ENCODE measurements around the gene GJB4.

The GJB4 gene

GRCh38 chr1:34736692-34737091 is 22.8 kb upstream of the GJB4 start:
- no peak for TF ChIP-seq TEAD4 (IDR thresholded peaks at IDR 0.05)
- no peak for TF ChIP-seq CREB1 (IDR thresholded peaks at IDR 0.05; ENCODE audit: low read depth)
- TF ChIP-seq TAF1 (IDR thresholded peaks at IDR 0.05; ENCODE audit: low read depth) = no peak
- TF ChIP-seq, protein P1, sequence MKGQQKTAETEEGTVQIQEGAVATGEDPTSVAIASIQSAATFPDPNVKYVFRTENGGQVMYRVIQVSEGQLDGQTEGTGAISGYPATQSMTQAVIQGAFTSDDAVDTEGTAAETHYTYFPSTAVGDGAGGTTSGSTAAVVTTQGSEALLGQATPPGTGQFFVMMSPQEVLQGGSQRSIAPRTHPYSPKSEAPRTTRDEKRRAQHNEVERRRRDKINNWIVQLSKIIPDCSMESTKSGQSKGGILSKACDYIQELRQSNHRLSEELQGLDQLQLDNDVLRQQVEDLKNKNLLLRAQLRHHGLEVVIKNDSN (IDR thresholded peaks at IDR 0.05) = no peak
- TF ChIP-seq NFIC (IDR thresholded peaks at IDR 0.05) = no peak
- TF ChIP-seq YY1 (IDR thresholded peaks at IDR 0.05; ENCODE audit: low read depth) = no peak
- no peak for TF ChIP-seq TCF12 (IDR thresholded peaks at IDR 0.05; ENCODE audit: low read depth)
- TF ChIP-seq EP300 (IDR thresholded peaks at IDR 0.05; ENCODE audit: borderline replicate concordance) = no peak
- TF ChIP-seq RAD21 (IDR thresholded peaks at IDR 0.05; ENCODE audit: low read depth) = no peak
- no peak for TF ChIP-seq FOXM1 (IDR thresholded peaks at IDR 0.05; ENCODE audit: borderline replicate concordance, low read depth)
- TF ChIP-seq CEBPB (IDR thresholded peaks at IDR 0.05) = no peak
- TF ChIP-seq, protein P2, sequence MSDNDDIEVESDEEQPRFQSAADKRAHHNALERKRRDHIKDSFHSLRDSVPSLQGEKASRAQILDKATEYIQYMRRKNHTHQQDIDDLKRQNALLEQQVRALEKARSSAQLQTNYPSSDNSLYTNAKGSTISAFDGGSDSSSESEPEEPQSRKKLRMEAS (IDR thresholded peaks at IDR 0.05) = no peak
- no peak for TF ChIP-seq ZBTB7A (IDR thresholded peaks at IDR 0.05; ENCODE audit: low read depth)

- TF ChIP-seq TEAD4 (IDR thresholded peaks at IDR 0.05) = no peak
- no peak for TF ChIP-seq FOXM1 (IDR thresholded peaks at IDR 0.05; ENCODE audit: borderline replicate concordance, low read depth)
- TF ChIP-seq TCF12 (IDR thresholded peaks at IDR 0.05; ENCODE audit: low read depth) = no peak
- TF ChIP-seq RAD21 (IDR thresholded peaks at IDR 0.05; ENCODE audit: low read depth) = no peak
- TF ChIP-seq, protein P2 (IDR thresholded peaks at IDR 0.05) = no peak
- TF ChIP-seq EGR1 (IDR thresholded peaks at IDR 0.05) = no peak
- no peak for TF ChIP-seq REST (IDR thresholded peaks at IDR 0.05; ENCODE audit: low read depth)
- no peak for TF ChIP-seq ZBTB7A (IDR thresholded peaks at IDR 0.05; ENCODE audit: low read depth)
Observed at GRCh38 chr1:34739613-34740012, 19.9 kb upstream of the GJB4 start.

DNA sequence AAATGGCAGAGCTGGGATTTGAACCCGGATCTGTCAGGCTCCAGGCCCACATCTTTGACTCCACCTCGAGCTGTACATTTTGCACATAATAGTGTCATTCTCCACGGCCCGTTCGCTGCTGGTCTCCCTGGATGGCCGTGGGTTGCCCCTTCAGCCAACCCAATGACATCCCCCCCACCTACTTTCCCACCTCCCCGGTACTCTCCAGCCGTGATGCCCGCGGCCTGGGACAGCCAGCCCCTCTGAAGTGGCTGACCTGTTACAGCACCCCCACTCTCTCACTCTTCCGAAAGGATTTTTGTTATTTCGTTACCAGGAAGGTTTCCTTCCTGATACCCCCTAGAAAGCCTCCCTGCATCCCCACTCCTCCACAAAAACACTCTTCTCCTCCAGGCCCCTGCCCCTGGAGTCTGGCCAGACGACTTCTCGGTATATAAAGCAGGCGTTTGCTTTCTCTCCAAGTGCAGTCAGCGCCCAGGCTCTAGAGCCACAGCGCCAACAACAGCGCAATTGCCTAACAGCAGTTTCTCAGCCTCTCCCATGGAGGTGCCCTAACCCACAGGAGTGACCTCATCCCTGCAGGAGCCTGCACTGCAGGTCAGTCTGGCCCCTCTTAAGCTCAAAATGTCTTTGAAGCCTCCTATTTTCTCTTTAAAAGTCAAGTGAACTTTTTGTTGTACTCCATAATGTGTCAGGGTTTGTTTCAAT is 19.2 kb upstream of the GJB4 start:
- TF ChIP-seq FOXM1 (IDR thresholded peaks at IDR 0.05; ENCODE audit: borderline replicate concordance, low read depth) = no peak

DNA sequence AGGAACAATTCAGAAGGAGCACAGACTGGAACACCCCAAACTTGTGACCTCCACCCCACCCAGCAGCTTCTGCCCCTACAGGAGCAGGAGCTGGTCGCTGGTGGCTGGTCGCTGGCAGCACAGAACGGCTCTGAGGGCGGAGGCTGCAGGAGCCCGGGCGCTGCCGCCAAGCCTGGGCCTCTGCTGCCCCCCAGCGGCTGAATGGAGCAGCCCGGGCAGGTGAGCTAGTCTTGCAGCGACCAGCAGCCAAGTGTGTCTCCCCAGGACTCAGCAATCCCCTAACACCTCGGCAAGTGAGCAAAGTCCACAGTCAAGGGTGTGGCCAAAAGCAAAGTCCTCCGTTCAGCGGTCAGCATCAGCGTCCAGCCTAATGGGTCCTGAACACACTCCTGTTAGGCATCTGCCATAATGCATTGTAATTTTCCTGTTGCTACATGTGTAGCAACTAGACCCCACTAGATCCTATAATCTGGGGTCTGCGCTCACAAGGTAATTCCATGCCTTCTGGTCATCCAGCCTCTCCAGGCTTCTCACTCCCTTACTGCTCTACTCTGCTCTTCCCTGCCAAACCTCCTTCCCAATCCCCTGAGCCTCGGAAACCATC is 16.8 kb upstream of the GJB4 start:
- TF ChIP-seq RAD21 (IDR thresholded peaks at IDR 0.05; ENCODE audit: low read depth) (peak; percentile 92), TEAD4 (IDR thresholded peaks at IDR 0.05) (no peak)

GRCh38 chr1:34743775-34744174 is 15.8 kb upstream of the GJB4 start:
- TF ChIP-seq FOXM1 (IDR thresholded peaks at IDR 0.05; ENCODE audit: borderline replicate concordance, low read depth) (no peak), CEBPB (IDR thresholded peaks at IDR 0.05) (no peak), RAD21 (IDR thresholded peaks at IDR 0.05; ENCODE audit: low read depth) (no peak), REST (IDR thresholded peaks at IDR 0.05; ENCODE audit: low read depth) (no peak), NFIC (IDR thresholded peaks at IDR 0.05) (no peak), ZBTB7A (IDR thresholded peaks at IDR 0.05; ENCODE audit: low read depth) (no peak), TEAD4 (IDR thresholded peaks at IDR 0.05) (no peak), CREB1 (IDR thresholded peaks at IDR 0.05; ENCODE audit: low read depth) (no peak), TAF1 (IDR thresholded peaks at IDR 0.05; ENCODE audit: low read depth) (no peak), EP300 (IDR thresholded peaks at IDR 0.05; ENCODE audit: borderline replicate concordance) (no peak), EGR1 (IDR thresholded peaks at IDR 0.05) (no peak), TCF12 (IDR thresholded peaks at IDR 0.05; ENCODE audit: low read depth) (no peak), YY1 (IDR thresholded peaks at IDR 0.05; ENCODE audit: low read depth) (no peak)
- TF ChIP-seq, protein P2 (IDR thresholded peaks at IDR 0.05) = no peak
- TF ChIP-seq, protein P1 (IDR thresholded peaks at IDR 0.05) = no peak

DNA sequence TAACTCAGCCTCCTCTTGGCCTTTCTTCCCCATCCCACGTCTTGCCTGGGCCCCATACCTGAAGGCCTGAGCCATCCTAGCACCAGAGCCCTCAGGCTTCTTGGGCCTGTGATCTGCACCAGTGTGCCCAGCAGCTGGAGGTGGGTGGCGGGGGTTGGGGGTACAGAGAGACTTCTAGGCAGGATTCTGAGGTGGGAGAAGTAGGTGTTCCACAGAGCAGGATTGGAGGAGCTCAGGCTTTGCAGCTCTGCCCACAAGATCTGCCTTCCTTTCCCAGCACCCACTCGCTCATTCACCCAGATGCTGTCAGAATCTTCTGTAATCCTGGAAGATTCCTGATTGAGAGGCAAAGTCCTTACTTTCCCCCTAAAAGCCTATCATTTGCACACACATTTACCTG is 14.7 kb upstream of the GJB4 start:
- no peak for TF ChIP-seq FOXM1 (IDR thresholded peaks at IDR 0.05; ENCODE audit: borderline replicate concordance, low read depth)
- TF ChIP-seq YY1 (IDR thresholded peaks at IDR 0.05; ENCODE audit: low read depth) = no peak
- no peak for TF ChIP-seq TAF1 (IDR thresholded peaks at IDR 0.05; ENCODE audit: low read depth)
- no peak for TF ChIP-seq TEAD4 (IDR thresholded peaks at IDR 0.05)
- TF ChIP-seq REST (IDR thresholded peaks at IDR 0.05; ENCODE audit: low read depth) = no peak
